ENCODE results near the gene NTRK3. TPM values are rescaled to one million over a fixed set of nuclear protein-coding genes. Genes with fewer than 3 reads are reported as not detected.

Gene NTRK3
- total RNA-seq, 1 experiment from 2014 or later = not detected

GRCh38 chr15:87816016-87816415 is 440.5 kb downstream of the NTRK3 start:
- in situ Hi-C loops (cut with HindIII; ENCODE audit: low pct_unique_long_range_greater_than_20kb, low sequenced_read_pairs) = no loop called here
- no peak for DNase-seq (ENCODE audit: low read depth)

Other genes with a start within 250 kb of the NTRK3 start
- gene MRPL46, start 210.6 kb upstream of the NTRK3 start, total RNA-seq (2014; rRNA removed; shearing (Covaris generic); ENCODE audit: low replicate concordance) = 38.5 and 53.3 TPM in 2 replicates
- 70.5 and 85.1 TPM in 2 replicates for gene MRPS11, start 211.0 kb upstream of the NTRK3 start, total RNA-seq (2014; rRNA removed; shearing (Covaris generic); ENCODE audit: low replicate concordance)

Data from Caki2 (cell line).